ENCODE results near the gene SMIM35.

Gene SMIM35

GRCh38 chr11:117959438-117960149 lies 127.2 kb downstream of the SMIM35 start:
- no peaks in the 10 kb centered on the region for H3K9me3 ChIP-seq (ENCODE audit: control insufficient read depth, insufficient read depth, low read length)
- H3K4me1 ChIP-seq (ENCODE audit: control insufficient read depth, insufficient read depth, low read length), result peaks cover 3% of the 10 kb centered on the region; the same call in 1 of the 2 replicates
- no peak overlapping the region for H3K27ac ChIP-seq (ENCODE audit: low read depth, low read length)
- no peak overlapping the region for H3K9ac ChIP-seq (ENCODE audit: low read depth, low read length)
- H3K36me3 ChIP-seq (ENCODE audit: control insufficient read depth, insufficient read depth, low read length), result no peaks in the 10 kb centered on the region
- H3K27me3 ChIP-seq (ENCODE audit: control insufficient read depth, insufficient read depth, low read length), result no peaks in the 10 kb centered on the region
- H3K4me3 ChIP-seq (ENCODE audit: low read depth, low read length), result no peak overlapping the region

DNA sequence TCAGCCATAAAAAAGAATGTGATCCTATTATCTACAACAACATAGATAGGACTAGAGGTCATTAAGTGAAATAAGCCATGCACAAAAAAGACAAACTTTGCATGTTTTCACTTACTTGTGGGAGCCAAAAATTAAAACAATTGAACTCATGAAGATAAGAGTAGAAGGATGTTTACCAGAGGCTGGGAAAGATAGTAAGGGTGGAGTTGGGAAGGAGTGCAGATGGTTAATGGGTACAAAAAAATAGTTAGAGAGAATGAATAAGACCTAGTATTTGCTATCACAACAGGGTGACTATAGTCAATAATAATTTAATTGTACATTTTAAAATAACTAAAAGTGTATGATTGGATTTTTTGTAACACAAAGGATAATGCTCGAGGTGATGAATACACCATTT lies 127.8 kb downstream of the SMIM35 start:
- Histone ChIP-seq H3K4me3 (ENCODE audit: low read depth, low read length) (no peak overlapping the region), H3K27me3 (ENCODE audit: control insufficient read depth, insufficient read depth, low read length) (no peaks in the 10 kb centered on the region), H3K36me3 (ENCODE audit: control insufficient read depth, insufficient read depth, low read length) (no peaks in the 10 kb centered on the region), H3K9ac (ENCODE audit: low read depth, low read length) (no peak overlapping the region), H3K27ac (ENCODE audit: low read depth, low read length) (no peak overlapping the region), H3K9me3 (ENCODE audit: control insufficient read depth, insufficient read depth, low read length) (no peaks in the 10 kb centered on the region), H3K4me1 (ENCODE audit: control insufficient read depth, insufficient read depth, low read length) (peaks cover 3% of the 10 kb centered on the region; the same call in 1 of the 2 replicates)
